Right renal pelvis (tissue), 4 donors: ENCODE measurements around the gene MYO5B. TPM values are rescaled to one million over a fixed set of nuclear protein-coding genes. Genes with fewer than 3 reads are reported as not detected.
A peak's percentile ranks its signal among the peaks of the same experiment; 100 is the strongest.

ENCODE experiments used
- DNase-seq, 4 donors: peaks; one replicate each; pipeline ENCODE4 v3.0.0-alpha.2; 2013; ENCODE audit warnings: low read depth in 4 of 4, low spot score in 3 of 4, missing footprints in 1 of 4
- polyA plus RNA-seq, 4 donors: library from polyadenylated mRNA; unstranded; fragments of 120-200 nt; gene quantifications; one replicate each; pipeline ENCODE4 v1.2.1, GENCODE V29; 2013; ENCODE audit not compliant: insufficient read length in 4 of 4

Gene MYO5B
- polyA plus RNA-seq, 4 donors = 25.8 to 33.4 (median 27.5) TPM

DNA sequence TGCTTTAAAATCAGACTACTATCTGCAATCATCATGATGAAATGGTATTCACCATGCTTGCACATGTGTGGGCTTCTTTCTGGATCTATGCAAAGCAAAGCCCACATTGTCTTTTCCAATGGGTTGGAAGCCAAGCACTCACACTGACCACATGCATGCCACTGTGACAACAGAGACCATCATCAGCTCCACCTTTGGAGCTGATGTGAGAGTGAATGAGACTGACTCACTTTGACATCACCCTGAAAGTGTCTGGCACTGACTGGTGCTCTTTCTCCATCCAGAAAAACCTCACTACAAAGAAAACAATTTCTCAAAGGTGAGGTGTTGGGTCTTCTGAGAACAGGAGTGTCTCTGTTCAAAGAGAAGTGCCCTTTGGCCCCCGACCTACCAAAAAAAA is 4.7 kb downstream of the MYO5B start:
- no peak for DNase-seq

DNA sequence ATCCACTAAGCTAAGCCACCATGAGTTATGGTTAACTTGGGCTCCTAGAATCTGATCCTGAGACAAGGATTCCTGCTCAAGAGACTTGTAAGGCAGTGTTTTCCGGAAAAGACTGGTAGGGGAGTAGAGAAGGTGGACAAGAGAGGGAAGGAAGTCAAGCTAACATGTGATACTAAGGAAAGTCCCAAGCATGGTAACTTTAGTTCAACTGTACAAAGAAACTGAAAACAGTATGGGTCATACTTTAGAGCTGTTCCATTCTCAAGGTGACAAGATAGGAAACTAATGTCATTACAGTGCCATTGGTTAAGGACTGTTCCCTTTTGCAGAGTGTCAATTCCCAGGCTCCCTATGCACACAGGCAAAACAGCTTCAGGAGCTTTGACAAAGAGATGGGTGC is 5.8 kb downstream of the MYO5B start:
- DNase-seq = no peak

DNA sequence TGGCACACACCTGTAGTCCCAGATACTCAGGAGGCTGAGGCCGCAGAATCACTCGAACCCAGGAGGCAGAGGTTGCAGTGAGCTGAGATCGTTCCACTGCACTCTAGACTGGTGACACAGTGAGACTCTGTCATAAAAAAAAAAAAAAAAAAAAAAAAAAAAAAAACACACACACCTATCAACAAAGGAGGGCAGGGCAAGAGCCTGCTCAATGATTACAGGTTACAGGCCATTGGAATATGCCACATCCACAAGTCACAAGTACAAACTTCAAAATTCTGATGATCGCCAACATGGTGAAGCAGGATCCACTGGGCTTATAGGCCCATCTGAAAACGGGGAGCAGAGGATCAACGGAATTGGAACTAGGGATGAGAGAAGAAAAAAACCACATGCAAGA is 6.3 kb downstream of the MYO5B start:
- no peak for DNase-seq

GRCh38 chr18:50187659-50188058 is 7.3 kb downstream of the MYO5B start:
- no peak for DNase-seq

DNA sequence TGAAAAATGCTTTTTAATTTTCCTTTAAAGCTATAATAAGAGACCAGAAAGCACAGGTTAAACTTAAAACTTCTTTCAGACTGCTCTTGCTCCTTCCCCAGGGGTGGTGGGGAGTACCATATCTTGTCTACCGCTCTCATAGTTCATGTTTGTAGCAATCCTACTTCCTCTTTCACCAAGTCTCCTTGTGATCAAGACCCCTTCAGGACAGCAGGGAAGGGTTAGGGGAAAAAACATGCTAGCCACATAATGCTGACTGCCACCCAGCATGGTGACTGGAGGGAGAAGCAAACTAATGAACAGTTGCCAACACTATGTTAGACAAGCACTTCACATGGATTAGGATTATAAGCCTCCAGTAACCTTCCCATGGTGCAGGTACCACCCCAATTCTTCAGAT is 8.6 kb downstream of the MYO5B start:
- no peak for DNase-seq

GRCh38 chr18:50183556-50183955 is 11.4 kb downstream of the MYO5B start:
- DNase-seq = no peak

DNA sequence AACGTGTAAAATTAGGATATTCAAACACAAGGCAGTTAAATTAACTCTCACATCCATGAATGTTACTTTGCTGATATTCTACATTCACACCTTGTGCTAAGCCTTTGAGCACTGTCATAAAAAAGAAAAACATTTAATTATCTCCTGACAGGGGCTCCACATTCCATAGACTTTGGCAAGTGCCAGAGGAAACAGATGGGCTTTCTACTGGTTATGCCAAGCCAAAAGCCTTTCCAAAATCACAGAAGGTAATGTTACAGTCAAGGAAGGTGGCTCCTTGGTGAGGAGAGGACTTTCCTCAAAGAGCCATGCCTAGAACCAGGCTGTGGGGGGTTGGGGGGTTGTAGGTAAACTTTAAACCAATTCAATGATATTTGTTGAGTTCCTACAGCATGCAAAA is 12.4 kb downstream of the MYO5B start:
- DNase-seq = no peak

DNA sequence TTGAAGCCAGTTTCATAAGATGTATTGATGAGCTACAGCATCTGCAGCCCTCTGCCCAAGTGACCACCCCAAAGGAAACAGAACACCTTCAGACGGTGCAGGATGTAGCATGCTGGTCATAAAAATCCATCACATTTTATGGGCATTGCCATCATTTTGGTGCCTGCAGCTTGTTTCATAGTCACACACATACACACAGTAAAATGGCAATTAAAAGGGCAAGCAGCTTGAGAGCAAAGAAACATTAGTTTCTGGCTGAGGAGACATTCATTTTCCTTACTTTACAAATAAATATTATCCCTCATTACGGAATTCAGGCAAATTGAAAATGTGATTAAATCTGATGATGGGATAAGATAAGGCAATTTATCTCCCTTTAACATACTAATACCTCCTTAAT is 13.4 kb downstream of the MYO5B start:
- no peak for DNase-seq

- no peak for DNase-seq
These were observed 15.5 kb downstream of the MYO5B start for GRCh38 chr18:50179465-50179864.

DNA sequence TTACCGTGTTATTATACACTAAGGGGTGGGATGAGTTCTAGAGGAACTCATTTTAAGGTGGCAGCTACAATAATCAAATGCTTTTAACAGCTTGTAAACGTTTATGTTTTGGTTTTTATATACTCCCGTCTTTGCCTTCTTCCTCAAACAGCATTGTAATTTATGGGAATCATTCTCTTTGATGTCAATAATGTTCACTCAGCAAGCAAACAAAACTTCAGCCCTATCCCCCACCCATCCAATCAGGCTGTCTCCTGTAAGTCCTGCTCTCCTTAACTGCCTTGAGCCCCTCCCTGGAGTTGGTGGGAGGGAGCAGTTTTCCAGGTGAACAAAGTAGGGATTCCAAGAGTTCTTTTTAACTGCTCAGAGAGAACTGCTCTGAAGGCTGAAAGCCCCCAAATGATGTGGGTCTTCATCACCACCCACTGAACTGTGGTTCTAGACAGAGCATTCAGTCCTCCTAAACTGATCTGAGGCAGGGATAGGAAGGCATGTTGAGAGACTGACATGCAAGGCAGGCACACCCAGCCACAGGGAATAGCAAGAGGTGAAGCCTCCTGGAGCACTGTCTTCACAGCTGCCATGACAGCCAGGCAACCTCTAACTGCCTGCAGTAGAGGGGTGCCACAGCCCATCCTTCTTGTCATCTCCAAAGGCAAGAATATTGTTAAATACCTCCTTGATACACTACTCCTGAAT is 17.5 kb downstream of the MYO5B start:
- no peak for DNase-seq

DNA sequence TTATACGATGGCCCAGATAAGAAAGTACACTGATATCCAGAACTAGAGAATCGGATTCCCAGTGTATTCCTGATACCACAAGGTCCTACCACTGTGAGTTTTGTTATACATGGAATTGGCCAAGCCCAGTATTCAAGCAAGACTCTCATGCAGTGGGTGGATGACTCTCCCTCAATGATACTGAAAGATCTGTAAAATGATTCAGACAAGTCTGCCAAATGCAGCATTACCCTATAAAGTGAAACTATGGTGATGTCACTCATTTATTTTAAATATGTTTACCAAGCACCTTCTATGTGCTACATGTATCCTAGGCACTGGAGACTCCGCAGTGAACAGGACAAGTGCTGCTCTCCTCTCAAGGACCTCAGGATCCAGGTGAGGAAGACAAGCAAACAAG is 22.6 kb downstream of the MYO5B start:
- DNase-seq = no peak

- DNase-seq = no peak
These were observed 23.5 kb downstream of the MYO5B start for GRCh38 chr18:50171406-50171805.

- no peak for DNase-seq
These were observed 24.9 kb downstream of the MYO5B start for GRCh38 chr18:50170004-50170403.

DNA sequence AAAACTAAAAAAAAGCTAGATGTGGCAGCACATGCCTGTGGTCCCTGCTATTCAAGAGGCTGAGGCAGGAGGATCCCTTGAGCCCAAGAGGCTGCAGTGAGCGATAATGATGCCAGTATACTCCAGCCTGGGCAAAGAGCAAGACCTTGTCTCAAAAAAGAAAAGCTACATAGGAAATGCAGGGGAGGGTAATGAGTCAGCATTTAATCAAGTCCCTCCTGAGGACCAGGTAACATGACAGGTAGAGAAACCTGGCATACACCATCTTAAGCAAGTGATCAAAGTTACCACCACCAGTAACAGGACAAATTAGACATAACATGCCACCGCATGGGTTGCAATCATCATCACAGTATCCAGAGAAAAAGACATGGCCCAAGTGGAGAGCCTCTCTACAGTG is 25.8 kb downstream of the MYO5B start:
- DNase-seq = no peak

DNA sequence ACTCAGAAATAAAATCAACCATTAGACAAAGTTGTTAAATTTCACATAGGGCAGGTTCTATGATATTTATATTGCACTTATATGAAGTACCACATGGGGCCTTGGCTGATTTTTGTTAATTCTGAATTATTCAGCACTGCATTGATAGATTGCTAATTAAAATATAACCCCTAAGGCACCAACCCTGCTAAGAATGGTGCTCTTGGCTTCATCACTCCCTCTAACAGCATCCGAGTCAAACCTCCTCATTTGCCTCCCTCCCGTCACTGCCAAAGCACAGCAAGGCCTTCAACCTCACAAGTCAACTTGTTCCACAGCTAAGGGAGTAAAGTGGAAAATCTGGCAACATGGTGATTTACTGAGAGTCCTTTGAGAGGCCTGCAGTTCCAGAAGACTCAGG is 27.0 kb downstream of the MYO5B start:
- DNase-seq = no peak

- DNase-seq = no peak
These were observed 28.0 kb downstream of the MYO5B start for GRCh38 chr18:50166901-50167300.

DNA sequence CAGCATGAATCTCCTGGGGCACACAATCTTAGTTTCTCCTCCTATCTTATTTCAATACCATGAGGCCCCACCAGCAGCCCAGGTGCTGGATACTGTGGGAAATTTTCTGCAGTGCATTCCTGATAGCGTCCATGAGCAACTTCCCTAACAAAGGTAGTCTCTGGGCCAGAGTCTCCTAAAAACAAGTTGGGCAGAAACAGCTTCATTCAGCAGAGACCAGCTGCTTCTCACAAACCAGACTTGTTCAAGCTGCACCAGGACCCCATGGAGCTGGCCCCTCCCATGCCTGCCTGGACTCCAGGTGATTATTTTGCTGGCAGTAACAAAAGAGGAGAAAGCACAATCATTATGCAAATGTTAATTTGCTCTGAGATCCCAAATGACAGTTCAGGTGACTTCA is 31.4 kb downstream of the MYO5B start:
- no peak for DNase-seq

GRCh38 chr18:50162486-50163304 is 32.3 kb downstream of the MYO5B start:
- DNase-seq = no peak

DNA sequence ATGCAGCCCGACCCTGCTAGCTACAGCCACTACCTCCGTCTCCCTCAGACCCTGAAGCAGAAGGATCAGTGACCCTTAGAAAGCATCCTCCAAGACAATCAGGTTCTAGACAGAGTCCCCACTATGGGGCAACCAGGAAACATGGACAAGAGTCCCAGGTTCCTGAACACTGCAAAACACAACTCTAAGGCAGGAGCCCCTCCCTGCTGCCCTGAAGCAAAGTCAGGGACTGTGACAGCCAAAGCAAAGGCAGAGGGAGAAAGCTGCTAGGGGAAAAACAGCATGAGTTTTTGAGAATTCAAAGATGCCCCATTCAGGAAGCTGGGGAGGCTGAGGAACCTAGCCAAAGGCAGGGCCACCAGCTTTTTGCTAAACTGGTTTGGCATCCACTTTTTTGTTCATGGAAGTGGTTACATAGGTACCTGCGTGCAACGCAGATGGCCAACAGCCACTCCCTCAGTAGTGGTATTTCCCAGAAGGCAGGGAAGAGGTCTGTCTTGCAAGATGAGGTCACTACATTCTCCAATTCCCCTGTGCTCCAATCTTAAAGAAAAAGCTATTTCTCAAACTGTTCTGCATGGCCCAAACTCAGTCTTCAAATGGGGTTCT is 33.2 kb downstream of the MYO5B start:
- DNase-seq = no peak

- no peak for DNase-seq
These were observed 35.3 kb downstream of the MYO5B start for GRCh38 chr18:50159654-50160046.

DNA sequence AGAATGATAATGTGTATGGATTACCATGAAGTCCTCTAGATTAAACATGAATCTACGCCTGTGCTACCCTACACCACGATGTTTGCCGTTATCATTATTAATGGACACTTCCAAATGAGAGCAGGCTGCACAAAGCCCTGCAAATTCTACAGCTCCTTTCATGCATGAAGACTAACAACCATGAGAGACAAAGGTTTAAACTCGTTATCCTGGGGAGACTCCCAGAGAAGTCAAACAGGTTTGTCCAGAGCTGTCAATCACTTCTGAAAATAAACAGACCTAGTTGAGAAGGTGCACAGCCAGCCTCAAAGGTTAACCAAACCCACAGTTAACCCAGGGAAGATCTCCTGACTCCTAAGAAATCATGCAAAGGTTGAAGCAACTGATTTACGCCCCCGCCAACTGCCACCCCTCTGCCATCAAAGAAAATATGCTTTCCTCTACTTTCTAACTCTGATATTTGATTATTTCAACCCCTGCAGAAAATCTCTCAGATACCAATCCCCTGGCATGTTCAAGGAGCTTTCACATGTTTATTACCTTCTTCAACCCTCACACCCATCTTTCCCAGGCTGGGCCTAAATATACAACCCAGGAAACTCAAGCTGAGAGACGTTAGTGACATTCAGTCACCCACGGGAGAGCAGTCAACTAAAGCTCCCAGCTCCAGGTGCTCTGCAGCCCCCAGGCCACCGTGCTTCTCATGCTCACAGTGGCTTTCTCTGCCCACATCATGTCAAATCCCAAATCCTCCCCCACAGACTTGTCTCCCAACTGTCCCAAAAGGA is 35.9 kb downstream of the MYO5B start:
- DNase-seq = peak in 2 of 4 donors; percentile 38 to 51
